NCI-H2171 treated with DMSO at 0.1 percent for 48 hours (cell line): ENCODE data around the gene NAV2.

ENCODE experiments used
- DNase-seq: peaks from one replicate; lab custom pipeline; 2025; lab: John Stamatoyannopoulos, UW

The NAV2 gene

GRCh38 chr11:20089796-20090653 lies 377.4 kb downstream of the NAV2 start:
- no peak for DNase-seq

DNA sequence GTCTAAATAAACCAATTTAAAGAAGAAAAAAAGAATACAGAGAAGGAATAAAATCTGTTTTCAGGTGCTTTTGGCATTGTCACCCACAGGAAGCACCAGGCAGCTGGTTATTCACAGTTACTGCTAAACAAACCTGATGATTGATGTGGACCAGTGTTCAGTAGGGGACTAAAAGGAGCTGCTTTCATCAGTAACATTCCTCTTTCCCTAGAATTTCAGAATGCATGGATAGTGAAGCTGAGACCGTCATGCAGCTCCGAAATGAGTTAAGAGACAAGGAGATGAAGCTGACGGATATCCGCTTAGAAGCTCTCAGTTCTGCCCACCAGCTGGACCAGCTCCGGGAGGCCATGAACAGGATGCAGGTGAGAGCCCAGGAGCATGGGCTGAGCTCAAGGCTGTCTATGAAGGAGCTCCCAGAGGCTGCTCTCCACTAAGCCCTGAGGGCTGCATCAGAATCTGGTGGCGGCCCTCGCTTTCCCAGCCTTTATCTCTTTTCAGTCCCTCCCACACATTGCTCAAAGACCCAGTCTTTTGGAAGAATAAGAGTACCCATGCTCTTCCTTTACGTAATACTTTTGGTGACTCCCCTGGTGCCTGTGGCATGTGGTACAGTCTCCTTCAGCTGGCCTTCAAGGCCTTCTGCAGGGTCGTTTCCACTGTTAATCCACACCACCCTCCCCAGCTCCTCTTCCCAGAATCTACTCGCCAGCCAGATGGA lies 378.2 kb downstream of the NAV2 start:
- DNase-seq, result no peak

DNA sequence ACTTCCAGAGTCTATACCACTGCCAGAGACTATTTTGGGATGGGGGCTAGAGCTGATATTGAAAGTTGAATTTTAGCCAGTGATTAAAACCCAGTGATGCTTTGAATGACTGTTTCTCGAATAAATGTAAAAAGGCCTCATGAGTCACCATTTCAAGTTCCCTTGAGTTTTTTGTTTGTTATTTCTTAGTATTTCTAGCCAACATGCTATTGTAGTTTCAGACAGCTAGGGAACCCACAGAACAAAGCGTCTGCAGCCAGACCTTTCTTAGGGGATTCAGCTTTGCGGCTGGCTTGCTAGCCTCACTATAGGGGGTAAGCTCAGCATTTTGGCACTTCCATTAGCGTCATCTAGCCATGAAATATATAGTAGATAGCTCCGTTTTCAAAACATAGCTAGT lies 381.1 kb downstream of the NAV2 start:
- DNase-seq, result no peak

GRCh38 chr11:20095189-20095588 lies 382.6 kb downstream of the NAV2 start:
- DNase-seq, result no peak

DNA sequence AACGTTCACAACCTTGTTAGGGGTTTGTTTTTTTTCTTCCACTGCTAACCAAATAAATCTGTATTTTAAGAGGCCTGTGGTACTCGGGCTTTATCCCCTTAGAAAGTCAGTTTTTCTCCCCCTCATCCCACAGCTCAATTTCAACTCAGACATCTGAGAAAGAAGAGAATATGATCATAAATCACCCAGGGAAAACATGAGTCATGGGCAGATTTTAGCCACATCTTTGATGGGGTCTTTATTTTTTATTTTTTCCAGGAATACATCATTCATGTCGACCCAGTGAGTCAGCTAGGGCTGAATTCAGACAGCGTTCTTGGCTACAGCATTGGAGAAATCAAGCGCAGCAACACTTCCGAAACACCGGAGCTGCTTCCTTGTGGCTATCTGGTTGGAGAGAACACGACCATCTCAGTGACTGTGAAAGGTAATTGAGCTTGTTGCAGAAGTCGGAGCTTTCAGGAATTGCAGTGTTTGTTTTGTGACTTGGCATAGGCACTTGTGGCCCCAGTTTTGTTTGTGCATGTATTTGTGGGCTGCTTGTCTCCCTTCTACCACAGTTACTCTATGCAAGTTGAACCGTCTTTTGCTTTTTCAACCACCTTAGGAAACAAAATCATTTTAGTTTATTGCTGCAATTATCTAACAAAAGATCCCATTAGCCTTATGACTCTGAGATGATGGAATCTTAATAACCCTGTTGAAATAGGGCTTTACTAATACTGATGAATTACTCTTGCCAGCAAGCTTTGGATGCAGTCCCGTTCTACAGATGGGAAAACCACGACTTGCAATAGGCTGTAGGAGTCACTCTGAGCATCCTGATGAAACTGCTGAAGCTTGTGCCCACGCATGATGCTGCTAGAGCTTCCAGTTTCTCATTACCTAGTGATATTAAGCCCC lies 384.9 kb downstream of the NAV2 start:
- no peak for DNase-seq

DNA sequence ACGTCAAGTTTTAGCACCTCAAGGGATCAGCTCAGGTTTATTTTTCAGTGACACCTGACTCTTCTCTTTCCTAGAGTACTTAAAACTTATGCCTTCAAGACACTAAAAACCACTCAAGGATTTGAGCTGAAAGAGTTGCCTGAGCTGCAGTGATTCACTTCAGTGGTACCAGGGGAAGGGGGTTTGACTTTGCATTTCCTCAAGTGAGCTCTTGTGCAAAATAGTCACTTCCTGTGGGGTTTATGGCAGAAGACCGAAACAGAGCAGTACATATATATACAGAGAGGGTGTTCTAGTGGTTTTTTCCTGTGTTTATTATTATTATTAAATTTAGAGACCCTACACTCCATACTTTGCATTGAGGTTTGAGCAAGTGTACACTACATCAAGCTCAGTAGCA lies 386.9 kb downstream of the NAV2 start:
- DNase-seq, result no peak

DNA sequence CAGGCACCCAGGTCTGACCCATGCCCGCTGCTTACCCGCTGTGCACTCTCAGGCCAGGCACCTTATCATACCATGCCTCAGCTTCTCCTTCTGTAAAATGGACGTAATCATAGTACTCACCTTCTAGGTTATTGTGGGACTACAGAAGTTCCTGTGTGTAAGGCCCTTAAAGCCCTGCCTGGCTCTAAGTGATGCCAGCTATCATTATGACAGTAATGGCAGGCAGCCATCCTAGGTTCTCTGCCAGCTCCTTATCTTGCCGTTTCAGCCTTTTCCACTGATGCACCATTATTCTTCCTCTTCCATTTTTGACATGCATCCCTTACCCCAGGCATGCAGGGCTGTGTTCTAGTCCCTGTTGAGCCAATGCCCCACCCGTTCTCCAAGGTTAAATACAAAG lies 389.8 kb downstream of the NAV2 start:
- no peak for DNase-seq

GRCh38 chr11:20103281-20103680 lies 390.6 kb downstream of the NAV2 start:
- DNase-seq, result no peak

GRCh38 chr11:20105427-20105826 lies 392.8 kb downstream of the NAV2 start:
- no peak for DNase-seq

GRCh38 chr11:20109731-20110445 lies 397.3 kb downstream of the NAV2 start:
- DNase-seq, result no peak

GRCh38 chr11:20110908-20111669 lies 398.5 kb downstream of the NAV2 start:
- peak; percentile 51 for DNase-seq

DNA sequence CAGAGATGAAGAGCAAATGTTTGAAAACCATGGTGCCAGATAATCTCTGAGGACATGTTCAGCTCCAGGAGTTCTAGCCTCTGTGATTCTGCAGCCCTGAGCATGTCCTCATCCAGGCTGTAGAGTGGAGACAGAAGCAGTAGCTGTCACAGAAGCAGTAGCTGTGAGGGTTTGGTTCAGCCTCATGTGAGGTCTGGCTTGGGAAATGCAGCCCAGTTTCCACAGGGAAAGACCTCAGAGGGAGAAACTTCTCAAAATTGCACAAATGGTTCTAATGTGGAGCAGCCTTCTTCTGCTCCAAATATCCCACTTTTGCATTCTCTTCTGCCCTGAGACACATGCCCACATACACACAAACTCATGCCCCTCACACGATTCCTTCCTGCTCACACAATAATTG lies 399.2 kb downstream of the NAV2 start:
- DNase-seq, result no peak

DNA sequence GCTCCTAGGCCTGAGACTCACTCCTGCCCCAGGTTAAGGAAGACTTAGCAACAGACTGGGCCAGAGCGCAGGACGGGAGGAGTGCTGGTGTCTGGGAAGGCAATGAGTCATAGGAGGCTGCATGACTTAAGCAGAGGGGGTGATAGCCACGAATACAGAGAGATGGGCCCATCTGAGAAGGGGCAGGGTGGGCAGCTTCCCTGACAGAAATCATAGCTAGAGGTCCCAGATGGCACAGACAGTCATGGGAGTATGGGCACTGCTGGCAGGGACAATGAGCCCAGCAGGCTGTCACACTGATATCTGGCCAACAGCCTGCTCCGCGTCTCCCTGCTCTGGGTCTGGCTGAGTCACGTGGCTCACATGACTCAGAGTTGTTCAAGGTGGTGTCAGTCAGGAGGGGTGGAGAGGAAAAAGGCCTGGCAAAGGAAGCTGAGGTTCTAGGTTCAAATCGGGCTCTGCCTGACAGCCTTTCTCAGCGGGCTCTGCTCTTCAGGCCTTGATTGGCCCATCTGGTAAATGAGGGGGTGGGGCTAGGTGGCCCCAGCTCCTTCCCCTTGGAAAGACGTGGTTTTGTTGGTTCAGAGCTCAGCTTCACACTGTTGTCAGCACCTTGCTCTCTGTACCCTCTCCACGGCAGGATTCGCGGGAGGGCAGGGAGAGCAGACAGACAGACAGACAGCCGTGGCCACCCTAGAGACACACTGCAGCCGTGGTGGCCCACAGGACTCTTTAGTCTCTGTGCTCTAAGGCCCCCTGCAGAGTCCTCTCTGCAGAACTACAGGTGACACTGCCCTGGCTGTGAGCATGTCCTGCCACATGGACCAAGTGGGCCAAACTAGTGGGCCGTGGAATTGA lies 399.9 kb downstream of the NAV2 start:
- DNase-seq, result peak; percentile 74

GRCh38 chr11:20113149-20113438 lies 400.5 kb downstream of the NAV2 start:
- DNase-seq, result no peak

DNA sequence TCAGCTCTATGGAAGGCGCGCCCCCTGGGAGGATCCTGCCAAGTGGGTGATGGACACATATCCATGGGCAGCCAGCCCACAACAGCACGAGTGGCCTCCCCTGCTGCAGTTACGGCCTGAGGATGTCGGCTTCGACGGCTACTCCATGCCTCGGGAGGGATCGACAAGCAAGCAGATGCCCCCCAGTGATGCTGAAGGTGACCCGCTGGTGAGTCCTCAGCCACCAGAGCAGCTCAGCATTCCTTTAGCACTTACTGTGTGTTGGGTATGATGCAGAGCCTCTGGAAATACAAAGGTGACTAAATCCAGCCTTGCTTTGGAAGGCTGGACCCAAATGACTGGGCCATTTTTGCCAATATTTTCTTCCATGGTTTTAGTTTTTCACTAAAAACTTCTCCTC lies 402.0 kb downstream of the NAV2 start:
- DNase-seq, result no peak

- no peak for DNase-seq
Observed at GRCh38 chr11:20116825-20117224, 404.2 kb downstream of the NAV2 start.

GRCh38 chr11:20117291-20117690 lies 404.7 kb downstream of the NAV2 start:
- no peak for DNase-seq

- DNase-seq, result no peak
Observed at GRCh38 chr11:20118209-20118608, 405.6 kb downstream of the NAV2 start.

- no peak for DNase-seq
Observed at GRCh38 chr11:20119315-20119714, 406.7 kb downstream of the NAV2 start.
